ENCODE results near the gene HDAC2. TPM values are rescaled to one million over a fixed set of nuclear protein-coding genes. Genes with fewer than 3 reads are reported as not detected.

HDAC2 gene
- total RNA-seq (2022; extraction: Qiagen RNA extraction; ENCODE audit: low read depth), result 63.3 to 102 TPM (median 86.7 TPM) in 5 replicates

DNA sequence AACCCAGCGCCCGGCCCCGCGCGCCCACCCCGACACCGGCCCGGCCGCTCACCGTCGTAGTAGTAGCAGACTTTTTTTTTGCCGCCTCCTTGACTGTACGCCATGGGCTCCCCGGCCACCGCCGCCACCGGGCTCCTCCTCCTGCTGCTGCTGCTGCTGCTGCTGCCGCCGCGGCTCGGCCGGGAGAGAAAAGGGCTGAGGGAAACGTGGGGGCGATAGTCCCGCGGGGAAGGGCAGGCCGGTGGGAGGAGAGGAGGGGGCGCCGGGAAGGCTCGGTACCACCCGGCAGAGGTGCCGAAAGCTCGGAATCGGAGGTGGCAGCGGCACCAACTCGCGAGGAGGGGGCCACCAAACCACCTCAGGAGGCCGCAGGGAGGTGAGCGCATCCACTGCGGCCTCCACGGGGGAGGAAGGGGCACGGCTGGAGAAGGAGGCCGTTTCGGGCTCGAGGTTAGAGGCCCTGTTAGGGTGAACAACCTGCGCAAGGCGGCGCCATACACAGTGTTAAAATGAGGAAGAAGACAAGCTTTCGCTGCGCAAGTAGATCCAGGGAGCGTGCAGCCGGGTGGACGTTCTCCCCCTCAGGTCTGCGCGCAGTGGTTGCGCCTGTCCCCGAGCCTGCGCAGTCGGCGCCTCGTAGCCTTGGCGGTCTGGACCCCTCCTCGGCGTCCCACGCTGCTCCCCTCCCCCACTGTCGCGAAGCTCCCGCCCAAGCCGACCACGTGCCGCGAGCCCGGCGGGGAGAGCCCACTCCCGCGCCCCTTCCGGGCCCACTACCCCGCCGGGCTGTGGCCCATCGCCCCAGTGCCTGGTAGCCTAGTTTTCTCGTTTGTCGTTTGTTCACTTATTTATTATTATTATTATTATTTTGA is at the start of gene HDAC2:
Gene HDAC2, minus strand, starts transcription at position 344 of the 872 bp plus-strand sequence. Its CDS starts 240 bp downstream, at position 104.

Other genes with a start within 250 kb of the HDAC2 start
- gene MARCKS, start 113.8 kb downstream of the HDAC2 start, total RNA-seq (2022; extraction: Qiagen RNA extraction; ENCODE audit: low read depth), result 10.6 to 33.9 TPM (median 30.4 TPM) in 5 replicates